ENCODE data around the gene TRIM16.
"Not testable (repeated sequence)": the region's sequence is repeated elsewhere in the genome, so short reads cannot be mapped to it uniquely, and the experiment has no call there.

TRIM16 gene

GRCh38 chr17:15683824-15684478 lies at the start of gene TRIM16:
Gene TRIM16 (minus strand): TSS chr17:15684311. CDS start chr17:15651609, 32,702 bp downstream.
- peak; percentile 60 for DNase-seq

- DNase-seq = not testable (repeated sequence)
Measured at GRCh38 chr17:15733174-15733789, 49.2 kb upstream of the TRIM16 start.

GRCh38 chr17:15731900-15732299 lies 47.8 kb upstream of the TRIM16 start, which contains the start of gene TBC1D26:
Gene TBC1D26 (plus strand): TSS chr17:15732283. CDS start chr17:15735349, 3,066 bp downstream.
- not testable (repeated sequence) for DNase-seq

DNA sequence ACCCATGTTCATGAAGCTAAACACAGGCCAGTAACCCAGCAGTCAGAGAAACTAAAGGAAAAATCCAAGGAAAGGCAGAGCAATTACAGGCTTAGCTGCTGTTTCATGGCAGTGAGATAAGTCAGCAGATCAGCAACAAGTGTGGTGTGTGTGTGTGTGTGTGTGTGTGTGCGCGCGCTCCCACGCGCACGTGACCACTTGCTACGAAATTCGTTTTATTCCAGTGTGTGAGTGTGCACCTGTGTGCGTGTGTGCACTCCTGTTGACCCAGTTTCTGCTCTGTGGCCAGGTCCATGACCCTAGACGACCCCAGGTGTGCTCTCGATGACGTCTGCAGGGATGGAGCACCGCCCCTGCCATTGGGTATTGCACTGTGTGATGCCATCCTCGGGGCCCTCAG lies 46.4 kb upstream of the TRIM16 start:
- DNase-seq = not testable (repeated sequence)

- DNase-seq = not testable (repeated sequence)
Measured at GRCh38 chr17:15716601-15717563, 32.8 kb upstream of the TRIM16 start.

- DNase-seq = not testable (repeated sequence)
Measured at GRCh38 chr17:15708879-15709278, 24.8 kb upstream of the TRIM16 start.

DNA sequence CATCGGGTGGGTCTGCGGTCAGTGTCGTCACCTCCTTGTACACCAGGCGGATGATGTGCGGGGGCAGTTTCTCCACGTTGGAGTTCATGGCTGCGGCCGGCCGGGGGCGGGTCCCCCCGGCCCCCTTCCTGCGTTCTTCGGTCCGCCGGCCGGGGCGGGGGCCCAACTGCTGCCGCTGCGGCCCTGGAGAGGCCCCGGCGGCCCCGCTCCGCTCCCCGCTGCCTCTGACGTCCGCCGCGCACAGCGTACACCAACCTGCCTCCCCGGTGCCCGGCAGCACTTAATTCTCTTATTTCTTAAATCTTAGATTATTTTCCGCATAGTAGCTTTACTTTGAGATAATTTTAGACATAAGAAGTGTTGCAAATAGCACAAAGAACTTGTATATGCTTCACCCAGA lies 20.7 kb upstream of the TRIM16 start:
- not testable (repeated sequence) for DNase-seq

DNA sequence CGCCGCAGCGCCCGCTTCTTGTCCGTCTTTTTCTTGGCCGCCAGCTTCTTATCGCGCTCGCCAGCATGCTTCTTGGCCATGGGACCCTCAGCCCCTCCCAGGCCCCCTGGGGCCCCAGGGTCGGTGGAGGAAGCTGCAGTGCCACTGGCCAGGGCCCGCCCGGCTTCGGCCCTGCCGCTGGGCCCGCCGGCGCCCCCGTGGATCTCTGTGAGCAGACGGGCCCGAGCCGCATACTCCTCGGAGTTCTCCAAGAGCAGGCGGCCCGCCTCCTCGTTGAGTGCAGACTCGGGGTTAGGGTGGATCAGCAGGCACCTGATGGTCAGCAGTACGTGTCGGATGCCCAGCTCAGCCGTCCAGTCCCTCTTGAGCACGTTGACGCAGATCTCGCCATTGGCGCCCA lies 20.1 kb upstream of the TRIM16 start:
- not testable (repeated sequence) for DNase-seq

DNA sequence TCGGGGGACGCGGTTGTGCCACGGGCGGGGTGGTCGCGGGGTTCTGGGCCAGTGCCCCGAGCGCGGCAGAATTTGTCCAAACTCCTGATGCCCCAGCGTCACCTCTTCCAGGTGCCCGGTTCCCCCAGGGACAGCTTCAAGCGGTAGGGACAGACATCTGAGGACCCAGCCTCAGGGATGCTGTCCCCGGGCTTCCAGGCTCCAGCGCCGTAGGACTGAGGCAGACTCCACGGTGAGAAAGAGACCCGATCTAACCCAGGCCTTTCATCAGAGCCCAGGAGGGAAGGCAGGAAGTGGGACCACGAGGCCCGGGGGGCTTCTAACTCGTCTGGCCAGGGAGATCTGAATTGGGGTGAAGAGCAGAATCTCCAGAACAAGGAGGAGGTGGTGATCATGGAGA lies 15.8 kb upstream of the TRIM16 start:
- not testable (repeated sequence) for DNase-seq

- DNase-seq = peak; percentile 99
Measured at GRCh38 chr17:15699413-15699924, 15.4 kb upstream of the TRIM16 start, which contains the start of gene ZNF286A. Gene ZNF286A (plus strand): TSS chr17:15699752. CDS start chr17:15700330, 578 bp downstream.

DNA sequence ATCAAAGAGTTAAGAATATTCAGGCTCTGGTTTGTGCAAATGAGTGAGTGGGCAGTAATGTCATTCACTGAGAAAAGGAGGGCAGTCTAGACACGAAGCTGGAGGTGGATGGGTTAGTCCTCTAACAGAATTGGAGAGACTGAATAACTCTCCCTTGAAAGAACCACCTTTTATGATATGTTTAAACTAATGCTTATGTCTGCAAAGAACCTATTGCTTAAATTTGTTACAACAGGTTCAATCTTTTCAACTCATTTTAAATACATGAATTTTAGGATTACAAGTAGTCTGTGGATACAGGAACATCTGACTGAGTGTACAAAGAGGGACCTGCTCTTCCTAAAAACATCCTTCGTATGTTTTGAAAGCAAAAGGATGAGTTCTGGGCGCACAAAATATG lies 14.9 kb upstream of the TRIM16 start:
- DNase-seq = not testable (repeated sequence)

GRCh38 chr17:15687494-15687893 lies 3.4 kb upstream of the TRIM16 start:
- DNase-seq = not testable (repeated sequence)

DNA sequence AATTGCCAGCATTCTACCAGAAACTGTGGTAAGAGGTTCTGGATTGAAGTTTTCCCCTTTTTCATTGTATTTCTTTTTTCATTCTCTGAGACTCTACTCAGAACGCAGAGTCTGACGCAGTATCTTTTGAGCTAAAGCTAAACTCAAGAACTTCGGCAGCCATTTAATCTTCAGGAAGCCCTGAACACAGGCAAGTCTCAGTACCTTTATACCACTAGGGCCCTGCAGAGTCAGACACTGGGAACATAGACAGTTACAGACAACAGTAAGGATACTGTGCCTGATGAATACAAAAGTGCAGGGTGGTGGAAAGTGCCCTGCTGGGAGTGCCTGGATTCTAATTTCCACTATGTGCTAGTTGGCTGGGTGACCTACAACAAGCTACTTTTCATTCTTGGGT lies 976 bp downstream of the TRIM16 start:
- DNase-seq = not testable (repeated sequence)

DNA sequence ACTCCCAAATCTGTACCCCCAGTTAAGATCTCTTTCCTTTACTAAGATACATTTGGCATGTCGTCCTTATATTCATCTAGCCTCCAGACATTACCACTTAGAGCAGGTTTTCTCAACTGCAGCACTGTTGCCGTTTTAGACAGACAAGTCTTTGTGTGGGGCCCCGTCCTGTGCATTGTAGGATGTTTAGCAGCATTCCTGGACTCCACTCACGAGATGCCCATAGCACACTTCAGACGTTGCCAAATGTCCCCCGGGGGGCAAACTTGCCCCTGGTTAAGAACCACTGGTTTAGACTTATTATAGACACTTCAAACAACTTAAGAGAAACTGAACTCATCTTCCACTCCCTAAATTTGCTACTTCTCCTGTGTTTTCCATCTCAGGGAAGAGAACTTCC lies 8.1 kb downstream of the TRIM16 start:
- DNase-seq = not testable (repeated sequence)

DNA sequence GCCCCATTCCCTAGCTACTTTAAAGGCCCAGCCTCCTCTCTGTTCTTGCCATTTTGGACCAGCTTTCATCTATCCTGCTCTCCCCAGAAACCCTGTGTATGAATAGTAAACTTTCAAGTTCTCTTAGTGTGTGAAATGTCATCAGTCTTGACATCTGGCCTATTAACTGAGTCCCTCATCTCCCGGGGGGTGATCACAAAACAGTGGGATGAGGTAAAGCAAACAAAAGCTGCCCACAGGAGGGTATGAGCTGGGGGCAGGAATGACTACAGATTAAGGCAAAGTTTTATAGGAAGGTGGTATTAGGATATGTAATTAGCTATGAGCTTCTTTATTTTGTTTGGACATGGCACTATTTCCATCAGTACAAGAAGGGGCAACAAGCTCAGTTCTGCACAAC lies 9.5 kb downstream of the TRIM16 start:
- DNase-seq = not testable (repeated sequence)

DNA sequence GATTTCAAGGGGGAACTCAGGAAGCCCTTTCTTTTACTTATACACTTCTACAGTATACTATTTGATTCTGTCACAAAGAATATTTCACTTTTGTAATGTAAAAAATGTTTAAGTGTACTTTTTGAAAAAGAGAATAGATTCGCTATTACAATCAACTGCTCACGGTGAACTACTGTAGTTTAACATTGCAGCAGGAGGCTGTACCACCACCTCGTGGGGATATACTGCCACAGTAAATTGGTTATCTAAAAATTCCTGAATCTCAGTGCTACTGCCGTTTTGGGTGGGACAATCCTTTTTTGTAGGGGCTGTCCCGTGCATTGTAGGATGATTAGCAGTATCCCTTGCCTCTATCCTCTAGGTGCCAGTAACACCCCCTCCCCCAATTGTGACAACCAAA lies 14.6 kb downstream of the TRIM16 start:
- DNase-seq = not testable (repeated sequence)

GRCh38 chr17:15663691-15664090 lies 20.4 kb downstream of the TRIM16 start:
- no peak for DNase-seq

DNA sequence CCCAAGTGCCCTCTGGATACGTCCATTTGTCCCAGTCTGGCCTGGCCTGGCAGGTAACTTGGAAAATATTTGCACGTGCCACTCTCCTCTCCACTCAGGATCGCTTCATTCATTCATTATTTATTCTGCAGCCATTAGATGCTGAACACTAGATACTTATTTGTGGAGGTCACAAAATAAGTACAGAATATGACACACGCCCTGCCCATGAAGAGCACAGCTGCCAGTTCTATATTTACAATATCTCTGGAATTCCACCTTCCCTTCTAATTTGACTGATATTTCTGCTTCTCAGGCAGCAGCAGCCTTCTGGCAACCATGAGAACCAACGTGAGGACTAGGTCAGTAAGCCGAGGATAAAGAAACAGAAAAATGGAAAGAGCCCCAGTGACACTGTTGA lies 20.9 kb downstream of the TRIM16 start:
- no peak for DNase-seq

DNA sequence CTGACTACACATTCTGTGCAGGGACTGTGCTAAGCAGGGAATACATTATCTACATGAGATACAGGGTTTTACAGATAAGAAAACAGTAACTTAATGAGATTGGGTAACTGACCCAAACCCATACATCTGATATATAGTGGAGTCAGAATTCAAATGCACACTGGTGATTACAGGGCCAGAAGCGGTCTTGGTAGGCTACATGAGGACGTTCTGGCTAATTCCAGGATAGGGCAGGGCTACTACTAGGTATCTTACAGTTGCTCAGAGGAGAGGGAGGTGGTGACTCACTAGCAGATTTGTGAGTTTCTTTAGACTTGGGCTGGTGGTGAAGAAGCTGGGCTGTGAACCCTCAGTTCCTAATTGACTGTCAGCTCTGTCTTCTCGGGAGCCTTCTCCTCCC lies 21.4 kb downstream of the TRIM16 start:
- no peak for DNase-seq

DNA sequence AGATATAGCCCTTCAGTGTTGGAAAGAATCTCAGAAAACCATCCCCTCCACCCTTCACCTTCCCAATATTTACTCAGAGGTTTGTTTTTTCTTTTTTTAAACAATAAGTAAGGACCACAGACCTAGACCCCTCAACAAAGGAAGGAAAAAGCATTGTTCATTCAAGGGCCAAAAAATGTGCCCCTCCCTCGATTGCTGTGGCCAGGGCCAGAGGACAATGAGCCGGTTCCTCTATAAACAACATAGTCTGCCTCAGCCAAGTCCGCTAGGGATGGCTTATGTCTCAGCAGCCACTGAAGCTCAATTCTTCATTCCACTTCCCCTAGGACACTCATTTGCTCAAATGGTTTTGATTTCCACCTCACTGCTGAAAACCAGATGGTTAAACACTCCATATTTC lies 24.0 kb downstream of the TRIM16 start:
- DNase-seq = no peak

DNA sequence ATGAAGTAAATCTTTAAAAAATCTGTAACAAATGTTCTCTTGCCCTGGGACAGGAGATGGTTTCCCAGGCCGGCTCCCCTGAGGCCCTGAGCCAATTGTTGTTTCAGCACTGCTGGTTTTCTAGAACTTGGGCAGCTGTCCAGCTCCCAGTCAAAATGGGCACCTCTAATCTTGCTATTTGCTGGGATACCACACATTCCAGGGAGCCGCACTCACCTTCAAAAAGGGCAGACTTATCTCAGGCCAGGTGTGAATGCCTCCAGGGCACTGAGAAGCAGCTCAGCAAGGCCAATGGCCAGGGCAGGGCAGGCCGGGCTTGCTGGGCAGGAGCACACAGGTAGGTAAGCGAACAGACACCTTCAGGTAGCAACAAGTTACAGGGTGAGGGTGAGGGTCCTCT lies 24.4 kb downstream of the TRIM16 start:
- DNase-seq = no peak

GRCh38 chr17:15659236-15659635 lies 24.9 kb downstream of the TRIM16 start:
- no peak for DNase-seq

- DNase-seq = no peak
Measured at GRCh38 chr17:15658296-15658695, 25.8 kb downstream of the TRIM16 start.

Data from T1000 (cell line).